H1 (cell line): ENCODE measurements around the gene CEP70.

ENCODE experiments used
- BCL11A ChIP-seq, 2 experiments: IDR thresholded peaks; one replicate each; pipeline ENCODE4 v1.6.1; 2011; ENCODE audit warnings: low read depth in 2 of 2, low read length in 2 of 2, mild to moderate bottlenecking in 2 of 2
- CTCF ChIP-seq, 3 experiments: IDR thresholded peaks; 1 replicate in 2 of 3; 2 replicates in 1 of 3; pipeline versions ENCODE4 v1.5.1 to v1.6.1; 2011; ENCODE audit warnings: low read length in 3 of 3, mild to moderate bottlenecking in 3 of 3, inconsistent platforms in 2 of 3, low read depth in 1 of 3, moderate library complexity in 1 of 3; ENCODE audit not compliant: insufficient read depth in 1 of 3; ENCODE audit errors: control extremely low read depth in 1 of 3
- EP300 ChIP-seq, 2 experiments: IDR thresholded peaks; 1 replicate in 1 of 2; 2 replicates in 1 of 2; pipeline ENCODE4 v1.6.1; 2011 to 2012; ENCODE audit warnings: low read depth in 2 of 2, low read length in 2 of 2, mild to moderate bottlenecking in 2 of 2, borderline replicate concordance in 1 of 2, inconsistent platforms in 1 of 2, moderate library complexity in 1 of 2
- EZH2 ChIP-seq: fragments of 200-600 bp; sonication (generic); IDR thresholded peaks from 2 replicates; pipeline ENCODE4 v1.7.1; 2012; ENCODE audit warnings: low read depth, mild to moderate bottlenecking, moderate library complexity, low read length, inconsistent platforms; ENCODE audit not compliant: severe bottlenecking
- GABPA ChIP-seq: IDR thresholded peaks from 2 replicates; pipeline ENCODE4 v1.6.1; 2011; ENCODE audit warnings: mild to moderate bottlenecking, low read length, moderate library complexity, borderline replicate concordance; ENCODE audit not compliant: insufficient read depth
- HDAC2 ChIP-seq, 2 experiments: fragments of 300-600 bp in 1 of 2; sonication (generic) in 1 of 2; IDR thresholded peaks; 2 replicates each; pipeline ENCODE4 v1.6.1; 2011 to 2012; ENCODE audit warnings: low read depth in 2 of 2, low read length in 2 of 2, mild to moderate bottlenecking in 2 of 2, moderate library complexity in 2 of 2, borderline replicate concordance in 1 of 2, inconsistent platforms in 1 of 2
- JUND ChIP-seq: IDR thresholded peaks from 2 replicates; pipeline ENCODE4 v1.6.1; 2011; ENCODE audit warnings: mild to moderate bottlenecking, improper control_type of control experiment, low read length
- MAFK ChIP-seq: IDR thresholded peaks from 2 replicates; pipeline ENCODE4 v1.6.1; 2012; ENCODE audit warnings: low read depth, mild to moderate bottlenecking, improper control_type of control experiment, low read length
- NANOG ChIP-seq: IDR thresholded peaks from 2 replicates; pipeline ENCODE4 v1.6.1; 2011; ENCODE audit warnings: low read length, low read depth, mild to moderate bottlenecking, inconsistent platforms; ENCODE audit not compliant: insufficient read depth, poor library complexity, severe bottlenecking
- POLR2A ChIP-seq, 2 experiments: IDR thresholded peaks; 1 replicate in 1 of 2; 2 replicates in 1 of 2; pipeline ENCODE4 v1.6.1; 2011; ENCODE audit warnings: low read depth in 2 of 2, low read length in 2 of 2, mild to moderate bottlenecking in 2 of 2; ENCODE audit errors: control extremely low read depth in 1 of 2
- POLR2AphosphoS5 ChIP-seq: IDR thresholded peaks from 2 replicates; pipeline ENCODE4 v1.6.1; 2011; ENCODE audit warnings: low read depth, low read length
- RAD21 ChIP-seq, 2 experiments: IDR thresholded peaks in 1 of 2; conservative IDR thresholded peaks in 1 of 2; 2 replicates each; pipeline ENCODE4 v1.6.1; 2011; ENCODE audit warnings: low read depth in 2 of 2, low read length in 2 of 2, improper control_type of control experiment in 1 of 2, inconsistent platforms in 1 of 2, mild to moderate bottlenecking in 1 of 2, moderate library complexity in 1 of 2
- SRF ChIP-seq: IDR thresholded peaks from 2 replicates; pipeline ENCODE4 v1.6.1; 2011; ENCODE audit warnings: mild to moderate bottlenecking, low read depth, low read length, moderate library complexity
- SUZ12 ChIP-seq: fragments of 200-600 bp; sonication (generic); IDR thresholded peaks from 2 replicates; pipeline ENCODE4 v1.6.1; 2012; ENCODE audit warnings: mild to moderate bottlenecking, inconsistent platforms, low read length, moderate library complexity, mixed read lengths

GRCh38 chr3:138461896-138462295 is 132.2 kb downstream of the CEP70 start:
- TF ChIP-seq POLR2A (IDR thresholded peaks at IDR 0.05; ENCODE audit: control extremely low read depth in 1 of 2, low read depth in 2 of 2, low read length in 2 of 2) (no peak), CTCF (IDR thresholded peaks at IDR 0.05; ENCODE audit: control extremely low read depth in 1 of 3, insufficient read depth in 1 of 3, low read depth in 1 of 3, low read length in 3 of 3) (no peak), EZH2 (no peak), POLR2AphosphoS5 (no peak), BCL11A (IDR thresholded peaks at IDR 0.05; ENCODE audit: low read depth in 2 of 2, low read length in 2 of 2) (no peak), EP300 (IDR thresholded peaks at IDR 0.05; ENCODE audit: borderline replicate concordance in 1 of 2, low read depth in 2 of 2, low read length in 2 of 2) (no peak), MAFK (no peak), JUND (no peak), HDAC2 (IDR thresholded peaks at IDR 0.05; ENCODE audit: borderline replicate concordance in 1 of 2, low read depth in 2 of 2, low read length in 2 of 2) (no peak), GABPA (no peak), SUZ12 (no peak), NANOG (no peak), RAD21 (IDR thresholded peaks at IDR 0.05 in 1 of 2, conservative IDR thresholded peaks at IDR 0.05 in 1 of 2; ENCODE audit: low read depth in 2 of 2, low read length in 2 of 2) (no peak), SRF (no peak)
